ENCODE data around the gene KCNJ6.

DNA sequence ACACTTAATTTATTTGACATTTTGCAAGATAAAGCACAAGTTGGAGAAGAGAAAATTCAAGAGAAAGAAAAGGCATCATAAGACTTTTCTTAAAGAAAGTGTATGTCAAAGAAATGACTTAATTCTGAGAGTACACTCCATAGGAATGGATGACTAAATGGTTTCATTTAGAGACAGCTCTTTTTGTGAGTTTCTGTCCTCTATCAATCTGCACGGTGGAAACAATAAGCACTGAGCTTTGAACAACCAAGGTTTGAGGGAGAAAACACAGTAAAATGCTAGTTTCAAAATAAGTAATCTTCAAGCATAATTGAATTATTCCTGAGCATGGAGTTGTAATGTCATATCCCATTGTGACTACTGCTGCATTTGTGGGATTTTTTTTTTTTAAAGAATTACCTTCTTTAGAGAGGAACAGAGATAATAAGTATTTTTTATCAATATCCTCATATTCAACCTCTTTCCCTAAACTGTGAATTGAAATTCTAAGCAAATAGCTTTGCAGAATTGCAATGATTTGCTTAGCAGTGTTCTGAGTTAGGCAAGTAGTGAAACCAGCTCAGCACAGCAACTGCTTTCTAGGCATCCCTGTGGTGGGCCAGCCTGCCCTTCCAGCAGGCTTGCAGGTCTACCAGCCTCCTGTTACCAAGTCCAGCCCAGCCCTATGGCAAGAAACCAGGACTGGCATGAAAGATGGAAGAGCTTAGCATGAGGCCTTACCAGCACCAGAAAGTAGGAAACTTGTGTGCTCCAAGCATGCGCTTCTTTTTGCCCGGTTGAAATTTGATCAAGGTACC is 38.2 kb downstream of the KCNJ6 start:
- TF ChIP-seq, protein P1, sequence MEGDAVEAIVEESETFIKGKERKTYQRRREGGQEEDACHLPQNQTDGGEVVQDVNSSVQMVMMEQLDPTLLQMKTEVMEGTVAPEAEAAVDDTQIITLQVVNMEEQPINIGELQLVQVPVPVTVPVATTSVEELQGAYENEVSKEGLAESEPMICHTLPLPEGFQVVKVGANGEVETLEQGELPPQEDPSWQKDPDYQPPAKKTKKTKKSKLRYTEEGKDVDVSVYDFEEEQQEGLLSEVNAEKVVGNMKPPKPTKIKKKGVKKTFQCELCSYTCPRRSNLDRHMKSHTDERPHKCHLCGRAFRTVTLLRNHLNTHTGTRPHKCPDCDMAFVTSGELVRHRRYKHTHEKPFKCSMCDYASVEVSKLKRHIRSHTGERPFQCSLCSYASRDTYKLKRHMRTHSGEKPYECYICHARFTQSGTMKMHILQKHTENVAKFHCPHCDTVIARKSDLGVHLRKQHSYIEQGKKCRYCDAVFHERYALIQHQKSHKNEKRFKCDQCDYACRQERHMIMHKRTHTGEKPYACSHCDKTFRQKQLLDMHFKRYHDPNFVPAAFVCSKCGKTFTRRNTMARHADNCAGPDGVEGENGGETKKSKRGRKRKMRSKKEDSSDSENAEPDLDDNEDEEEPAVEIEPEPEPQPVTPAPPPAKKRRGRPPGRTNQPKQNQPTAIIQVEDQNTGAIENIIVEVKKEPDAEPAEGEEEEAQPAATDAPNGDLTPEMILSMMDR (IDR thresholded peaks at IDR 0.05; ENCODE audit: low read depth, low read length), result no peak
- no peak for TF ChIP-seq EZH2phosphoT487 (IDR thresholded peaks at IDR 0.05; ENCODE audit: low read depth)
